Effector memory CD4-positive, alpha-beta T cell (primary cell): ENCODE results near the gene CYP20A1.
"Not testable (repeated sequence)": the region's sequence is repeated elsewhere in the genome, so short reads cannot be mapped to it uniquely, and the experiment has no call there.

Experiments used
- DNase-seq, 3 donors: peaks; one replicate each; pipeline ENCODE4 v3.0.0-alpha.2; 2020
- H3K27ac ChIP-seq: 2 replicates; pipeline ENCODE4 v1.7.0; 2013; ENCODE audit warnings: mild to moderate bottlenecking, low read length, moderate library complexity; ENCODE audit not compliant: insufficient read depth, poor library complexity, severe bottlenecking
- H3K27me3 ChIP-seq: replicated peaks from 2 replicates; pipeline ENCODE4 v1.7.0; 2013; ENCODE audit warnings: mild to moderate bottlenecking, low read length; ENCODE audit not compliant: insufficient read depth, control insufficient read depth, poor library complexity, severe bottlenecking
- H3K36me3 ChIP-seq: 2 replicates; pipeline ENCODE4 v1.7.0; 2013; ENCODE audit warnings: mild to moderate bottlenecking, low read length, moderate library complexity; ENCODE audit not compliant: control insufficient read depth, insufficient read depth
- H3K4me1 ChIP-seq: 2 replicates; pipeline ENCODE4 v1.7.0; 2013; ENCODE audit warnings: low read length, mild to moderate bottlenecking; ENCODE audit not compliant: control insufficient read depth, insufficient read depth, poor library complexity, severe bottlenecking
- H3K4me3 ChIP-seq: 2 replicates; pipeline ENCODE4 v1.7.0; 2013; ENCODE audit warnings: low read length, low read depth, mild to moderate bottlenecking; ENCODE audit not compliant: insufficient read depth, poor library complexity, severe bottlenecking
- H3K9me3 ChIP-seq: 2 replicates; pipeline ENCODE4 v1.7.0; 2013; ENCODE audit warnings: mild to moderate bottlenecking, low read length, moderate library complexity; ENCODE audit not compliant: control insufficient read depth
- total RNA-seq, 3 donors: gene quantifications; one replicate each; lab custom pipeline; 2026; lab: John Stamatoyannopoulos, UW

CYP20A1 gene, protein sequence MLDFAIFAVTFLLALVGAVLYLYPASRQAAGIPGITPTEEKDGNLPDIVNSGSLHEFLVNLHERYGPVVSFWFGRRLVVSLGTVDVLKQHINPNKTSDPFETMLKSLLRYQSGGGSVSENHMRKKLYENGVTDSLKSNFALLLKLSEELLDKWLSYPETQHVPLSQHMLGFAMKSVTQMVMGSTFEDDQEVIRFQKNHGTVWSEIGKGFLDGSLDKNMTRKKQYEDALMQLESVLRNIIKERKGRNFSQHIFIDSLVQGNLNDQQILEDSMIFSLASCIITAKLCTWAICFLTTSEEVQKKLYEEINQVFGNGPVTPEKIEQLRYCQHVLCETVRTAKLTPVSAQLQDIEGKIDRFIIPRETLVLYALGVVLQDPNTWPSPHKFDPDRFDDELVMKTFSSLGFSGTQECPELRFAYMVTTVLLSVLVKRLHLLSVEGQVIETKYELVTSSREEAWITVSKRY
- 61.3 to 83.4 (median 82.1) reads per million in 3 donors for total RNA-seq

DNA sequence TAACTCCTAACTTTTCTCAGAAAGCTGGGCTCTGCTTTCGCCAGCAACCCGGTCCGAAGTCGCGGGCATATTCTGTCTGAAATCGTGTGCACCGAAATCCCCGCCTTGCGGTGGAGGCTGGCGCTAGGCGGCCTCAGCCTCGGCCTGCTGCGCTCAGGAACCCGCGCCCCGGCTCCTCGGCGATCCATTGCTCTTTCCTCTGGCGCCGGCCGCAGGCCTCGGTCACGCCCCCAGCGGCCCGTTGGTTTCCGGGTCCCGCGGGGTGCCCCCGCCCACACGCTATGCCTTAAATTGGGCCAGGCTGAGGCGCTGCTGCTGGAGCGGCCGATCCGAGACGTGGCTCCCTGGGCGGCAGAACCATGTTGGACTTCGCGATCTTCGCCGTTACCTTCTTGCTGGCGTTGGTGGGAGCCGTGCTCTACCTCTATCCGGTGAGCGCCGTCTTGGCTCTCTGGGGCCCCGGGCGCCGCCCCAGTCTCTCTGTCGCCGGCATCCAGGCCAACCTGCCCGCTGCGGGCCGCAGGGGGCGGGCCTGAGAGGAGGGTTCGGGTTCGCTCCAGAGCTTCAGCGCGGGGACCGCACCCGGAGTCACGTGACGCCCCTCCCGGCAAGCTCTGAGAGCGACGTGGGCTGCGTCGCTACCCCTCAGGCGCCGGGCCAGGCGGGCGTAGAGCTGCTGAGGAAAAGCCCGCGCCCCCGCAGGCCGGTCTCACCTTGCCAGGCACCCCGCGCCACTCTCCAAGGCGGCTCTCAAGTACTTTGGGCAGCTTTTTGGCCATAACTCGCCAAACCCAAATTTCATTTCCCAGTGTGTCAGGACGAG, at the start of gene CYP20A1:
CYP20A1 (plus strand) TSS at position 315 of the 823 bp plus-strand sequence; CDS start at position 360, 45 bp downstream.
- Histone ChIP-seq H3K27ac (peak within 1 kb of the TSS; percentile 98), H3K36me3 (no peaks in the 10 kb centered on the region), H3K27me3 (no peaks in the 10 kb centered on the region), H3K4me1 (peaks cover 13% of the 10 kb centered on the region), H3K4me3 (peak within 1 kb of the TSS; percentile 81), H3K9me3 (no peaks in the 10 kb centered on the region)
- DNase-seq, result peak; percentile 93 to 94 (median 93)

DNA sequence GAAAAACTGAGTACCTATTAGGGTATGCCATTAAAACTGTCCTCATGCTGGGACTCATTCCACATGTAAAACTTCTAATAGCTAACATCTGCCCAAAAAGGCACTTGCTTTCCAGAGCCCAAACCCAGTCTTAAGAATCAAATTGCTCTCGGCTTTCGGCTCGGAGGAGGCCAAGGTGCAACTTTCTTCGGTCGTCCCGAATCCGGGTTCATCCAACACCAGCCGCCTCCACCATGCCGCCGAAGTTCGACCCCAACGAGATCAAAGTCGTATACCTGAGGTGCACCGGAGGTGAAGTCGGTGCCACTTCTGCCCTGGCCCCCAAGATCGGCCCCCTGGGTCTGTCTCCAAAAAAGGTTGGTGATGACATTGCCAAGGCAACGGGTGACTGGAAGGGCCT, 48.3 kb upstream of the CYP20A1 start:
- not testable (repeated sequence) for H3K27me3 ChIP-seq, H3K9me3 ChIP-seq, H3K4me3 ChIP-seq, H3K27ac ChIP-seq, DNase-seq, H3K4me1 ChIP-seq
- peaks cover 16% of the 10 kb centered on the region for H3K36me3 ChIP-seq

DNA sequence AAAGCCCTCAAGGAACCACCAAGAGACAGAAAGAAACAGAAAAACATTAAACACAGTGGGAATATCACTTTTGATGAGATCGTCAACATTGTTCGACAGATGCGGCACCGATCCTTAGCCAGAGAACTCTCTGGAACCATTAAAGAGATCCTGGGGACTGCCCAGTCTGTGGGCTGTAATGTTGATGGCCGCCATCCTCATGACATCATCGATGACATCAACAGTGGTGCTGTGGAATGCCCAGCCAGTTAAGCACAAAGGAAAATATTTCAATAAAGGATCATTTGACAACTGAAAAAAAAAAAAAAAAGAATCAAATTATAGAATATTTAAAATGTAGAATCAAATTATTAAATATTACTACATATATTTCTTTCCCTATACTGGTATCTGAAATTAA, 47.8 kb upstream of the CYP20A1 start:
- H3K9me3 ChIP-seq, H3K4me1 ChIP-seq, DNase-seq, H3K4me3 ChIP-seq, H3K27me3 ChIP-seq, H3K27ac ChIP-seq: not testable (repeated sequence)
- peaks cover 16% of the 10 kb centered on the region for H3K36me3 ChIP-seq

DNA sequence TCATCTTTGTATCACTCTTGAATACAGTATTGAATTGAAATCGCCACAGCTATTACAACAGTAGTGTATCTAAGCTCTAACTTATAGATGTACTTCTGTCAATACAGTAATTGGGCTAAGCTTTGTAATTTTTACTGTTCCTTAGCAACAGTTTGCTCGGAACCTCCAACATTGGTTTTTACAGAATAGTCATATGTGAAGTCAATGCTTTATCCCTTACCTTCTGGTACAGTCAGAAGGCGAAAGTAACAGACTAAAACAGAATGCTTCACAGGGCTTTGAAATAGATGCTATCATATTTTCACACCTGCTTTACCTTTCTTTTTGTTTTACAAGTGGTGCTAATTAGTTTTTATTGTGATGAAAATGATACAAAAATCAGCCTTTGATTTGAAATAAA, 46.9 kb upstream of the CYP20A1 start:
- no peak for DNase-seq
- H3K4me1 ChIP-seq, result no peaks in the 10 kb centered on the region
- H3K27ac ChIP-seq, result no peak overlapping the region
- H3K9me3 ChIP-seq, result no peaks in the 10 kb centered on the region
- H3K4me3 ChIP-seq, result no peak overlapping the region
- H3K27me3 ChIP-seq, result no peaks in the 10 kb centered on the region
- peaks cover 16% of the 10 kb centered on the region for H3K36me3 ChIP-seq

DNA sequence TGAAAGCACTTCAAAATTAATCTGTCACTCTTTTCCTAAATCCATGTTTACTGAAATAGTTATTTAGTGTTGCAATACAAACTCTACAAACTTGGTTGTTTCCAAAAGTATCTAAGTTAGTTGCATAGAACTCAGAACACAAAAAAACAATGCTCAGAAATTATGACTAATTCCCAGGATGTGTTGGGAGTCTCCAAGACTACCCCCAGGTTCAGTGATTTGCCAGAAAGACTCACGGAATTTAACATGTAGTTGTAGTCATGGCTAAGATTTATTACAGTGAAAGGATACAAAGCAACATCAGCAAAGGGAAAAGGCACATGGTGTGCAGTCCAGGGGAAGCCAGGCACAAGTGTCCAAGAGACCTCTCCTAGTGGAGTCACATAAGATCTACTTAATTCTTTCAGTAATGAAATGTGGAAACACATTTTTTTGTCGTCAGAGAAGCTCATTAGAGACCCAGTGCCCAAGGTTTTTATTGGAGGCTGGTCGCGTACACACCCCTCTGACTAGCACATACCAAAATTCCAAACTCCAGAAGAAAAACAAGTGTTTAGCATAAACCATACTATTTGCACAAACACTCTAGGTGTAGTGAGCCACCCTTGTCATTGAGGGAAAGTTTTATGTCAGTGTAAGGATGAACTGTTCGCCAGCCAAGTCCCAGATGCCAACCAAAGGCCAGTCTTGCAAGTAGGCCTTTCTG, 43.3 kb upstream of the CYP20A1 start:
- no peak for DNase-seq
- H3K9me3 ChIP-seq, result no peaks in the 10 kb centered on the region
- no peaks in the 10 kb centered on the region for H3K27me3 ChIP-seq
- no peak overlapping the region for H3K4me3 ChIP-seq
- peaks cover 7% of the 10 kb centered on the region for H3K36me3 ChIP-seq
- no peak overlapping the region for H3K27ac ChIP-seq
- no peaks in the 10 kb centered on the region for H3K4me1 ChIP-seq

DNA sequence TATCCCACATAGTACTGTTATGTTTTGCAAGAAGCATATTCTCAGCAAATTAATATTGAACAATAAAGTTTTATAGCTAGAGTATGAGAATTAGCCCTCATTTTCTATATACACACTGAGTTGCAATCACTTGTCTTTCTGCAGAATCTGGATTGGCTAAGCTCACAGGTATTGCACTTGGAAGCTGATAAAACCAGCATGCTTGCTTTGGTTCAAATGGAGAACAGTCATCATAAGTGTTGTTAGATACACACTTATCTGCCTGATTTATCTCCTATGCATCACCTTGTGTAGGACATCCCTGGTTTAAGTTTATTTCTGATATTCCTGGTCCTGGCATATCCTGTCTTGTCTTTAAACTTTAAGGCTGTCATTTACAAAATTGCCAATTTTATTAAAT, 38.0 kb upstream of the CYP20A1 start:
- DNase-seq, result no peak
- H3K4me1 ChIP-seq, result no peaks in the 10 kb centered on the region
- H3K36me3 ChIP-seq, result no peaks in the 10 kb centered on the region
- H3K27me3 ChIP-seq, result no peaks in the 10 kb centered on the region
- H3K9me3 ChIP-seq, result no peaks in the 10 kb centered on the region
- H3K4me3 ChIP-seq, result no peak overlapping the region
- H3K27ac ChIP-seq, result no peak overlapping the region

DNA sequence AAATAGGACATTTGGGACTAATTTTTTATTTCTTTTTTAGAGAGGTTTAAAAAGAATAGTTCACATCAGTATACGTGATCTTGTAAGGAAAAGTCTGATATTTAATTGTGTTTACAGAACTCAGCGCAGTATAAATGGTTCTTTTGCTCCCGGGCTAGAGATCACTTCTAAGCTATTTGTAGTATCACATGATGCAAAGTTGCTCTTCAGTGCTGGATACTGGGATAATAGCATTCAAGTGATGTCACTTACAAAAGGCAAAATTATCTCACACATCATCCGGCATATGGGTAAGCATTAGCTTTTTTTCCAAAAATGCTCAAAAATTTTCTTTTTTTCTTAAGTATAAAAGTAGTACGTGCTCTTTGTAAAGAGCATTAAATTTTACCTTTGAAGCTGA, 37.4 kb upstream of the CYP20A1 start:
- no peak overlapping the region for H3K4me3 ChIP-seq
- H3K4me1 ChIP-seq, result no peaks in the 10 kb centered on the region
- no peaks in the 10 kb centered on the region for H3K9me3 ChIP-seq
- H3K36me3 ChIP-seq, result no peaks in the 10 kb centered on the region
- DNase-seq, result no peak
- no peaks in the 10 kb centered on the region for H3K27me3 ChIP-seq
- H3K27ac ChIP-seq, result no peak overlapping the region

DNA sequence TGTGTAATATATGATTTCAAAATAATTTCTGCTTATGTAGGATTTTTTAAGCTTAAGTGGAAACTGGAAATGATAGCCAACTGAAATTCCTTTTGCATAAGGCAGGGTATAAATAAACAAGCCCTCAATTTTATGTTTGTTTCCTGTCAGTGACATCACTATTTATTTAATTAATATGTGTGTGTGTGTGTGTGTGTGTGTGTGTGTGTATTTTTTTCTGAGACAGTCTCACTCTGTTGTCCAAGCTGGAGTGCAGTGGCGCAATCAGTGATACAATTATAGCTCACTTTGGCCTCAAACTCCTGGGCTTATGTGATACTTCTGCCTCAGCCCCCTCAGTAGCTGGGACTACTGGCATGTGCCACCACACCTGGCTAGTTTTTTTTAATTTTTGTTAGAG, 29.3 kb upstream of the CYP20A1 start:
- H3K27me3 ChIP-seq, result no peaks in the 10 kb centered on the region
- H3K4me1 ChIP-seq, result no peaks in the 10 kb centered on the region
- H3K27ac ChIP-seq, result no peak overlapping the region
- no peak overlapping the region for H3K4me3 ChIP-seq
- no peaks in the 10 kb centered on the region for H3K36me3 ChIP-seq
- no peaks in the 10 kb centered on the region for H3K9me3 ChIP-seq
- DNase-seq, result no peak

DNA sequence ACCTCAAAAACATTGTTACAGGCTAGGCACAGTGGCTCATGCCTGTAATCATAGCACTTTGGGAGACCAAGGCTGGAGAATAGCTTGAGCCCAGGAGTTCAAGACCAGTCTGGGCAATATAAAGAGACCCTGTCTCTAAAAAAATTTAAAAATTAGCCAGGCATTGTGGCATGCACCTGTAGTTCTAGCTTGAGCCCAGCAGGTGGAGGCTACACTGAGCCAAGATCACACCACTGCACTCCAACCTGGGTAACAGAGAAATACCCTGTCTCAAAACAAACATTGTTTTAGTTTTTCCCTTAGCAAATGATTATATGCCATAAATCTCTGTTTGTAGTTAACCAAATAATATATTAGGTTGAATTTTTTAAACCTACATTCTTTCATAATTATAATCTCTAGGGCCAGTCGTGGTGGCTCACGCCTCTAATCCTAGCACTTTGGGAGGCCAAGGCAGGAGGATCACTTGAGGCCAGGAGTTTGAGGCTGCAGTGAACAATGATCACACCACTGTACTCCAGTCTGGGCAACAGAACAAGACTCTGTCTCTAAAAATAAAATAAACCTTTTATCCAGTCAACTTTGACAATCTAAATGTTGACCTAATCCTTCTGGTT, 13.3 kb upstream of the CYP20A1 start:
- Histone ChIP-seq H3K4me3 (no peak overlapping the region), H3K36me3 (no peaks in the 10 kb centered on the region), H3K27ac (no peak overlapping the region), H3K4me1 (no peaks in the 10 kb centered on the region), H3K9me3 (no peaks in the 10 kb centered on the region), H3K27me3 (no peaks in the 10 kb centered on the region)
- peak in 1 of 3 donors; percentile 23 for DNase-seq
